ENCODE data around the gene DMXL2.
"Not testable (repeated sequence)": the region's sequence is repeated elsewhere in the genome, so short reads cannot be mapped to it uniquely, and the experiment has no call there.

DMXL2 gene

DNA sequence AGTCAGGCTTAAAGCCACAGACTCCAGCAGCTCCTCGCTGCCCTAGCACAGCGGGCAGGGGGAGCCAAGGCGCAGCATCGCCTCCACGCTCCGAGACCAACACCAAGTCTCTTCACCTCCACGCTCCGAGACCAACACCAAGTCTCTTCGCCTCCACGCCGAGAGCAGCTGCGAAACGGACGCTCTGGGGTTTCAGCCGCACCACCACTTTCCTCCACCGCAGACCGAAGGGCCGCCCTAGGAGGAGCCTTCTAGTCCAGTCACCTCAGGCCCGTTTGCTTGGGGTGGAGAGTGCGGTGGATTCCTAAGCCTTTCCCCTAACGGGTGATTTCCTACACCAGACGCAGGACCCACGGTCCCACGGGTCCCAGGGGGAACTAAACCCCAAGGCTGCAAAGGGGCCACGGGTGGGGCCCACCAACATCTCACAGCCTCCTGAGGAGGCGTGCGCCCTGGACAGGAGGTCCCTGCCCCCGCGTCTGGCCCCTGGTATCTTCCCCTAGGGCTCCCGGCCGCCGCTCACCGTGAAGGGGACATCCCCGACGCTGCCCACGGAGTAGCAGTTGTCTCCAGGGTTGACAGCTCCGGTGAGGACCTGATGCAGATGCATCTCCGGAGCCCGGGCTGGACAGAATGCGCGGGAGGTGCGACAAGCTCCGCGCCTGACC lies 501 bp downstream of the DMXL2 start:
- H3K36me3 ChIP-seq (ENCODE audit: insufficient read depth, low read length), result no peaks in the 10 kb centered on the region
- no peaks in the 10 kb centered on the region for H3K9me3 ChIP-seq (ENCODE audit: insufficient read depth, low read depth, low read length)
- H3K27me3 ChIP-seq (ENCODE audit: insufficient read depth, low read length), result peaks cover 20% of the 10 kb centered on the region
- H3K27ac ChIP-seq (ENCODE audit: low read depth, low read length), result peak overlapping the region; percentile 51; the same call in 1 of the 2 replicates
- whole genome bisulfite sequencing, result under 1% methylated on average over 44 of the region's 44 CpGs
- peaks cover 8% of the 10 kb centered on the region; the same call in 1 of the 2 replicates for H3K4me1 ChIP-seq (ENCODE audit: insufficient read depth, low read length)
- peak overlapping the region; percentile 73 for H3K4me3 ChIP-seq (ENCODE audit: low read length)
- H3K9ac ChIP-seq (ENCODE audit: low read depth, low read length), result peak overlapping the region; percentile 81

DNA sequence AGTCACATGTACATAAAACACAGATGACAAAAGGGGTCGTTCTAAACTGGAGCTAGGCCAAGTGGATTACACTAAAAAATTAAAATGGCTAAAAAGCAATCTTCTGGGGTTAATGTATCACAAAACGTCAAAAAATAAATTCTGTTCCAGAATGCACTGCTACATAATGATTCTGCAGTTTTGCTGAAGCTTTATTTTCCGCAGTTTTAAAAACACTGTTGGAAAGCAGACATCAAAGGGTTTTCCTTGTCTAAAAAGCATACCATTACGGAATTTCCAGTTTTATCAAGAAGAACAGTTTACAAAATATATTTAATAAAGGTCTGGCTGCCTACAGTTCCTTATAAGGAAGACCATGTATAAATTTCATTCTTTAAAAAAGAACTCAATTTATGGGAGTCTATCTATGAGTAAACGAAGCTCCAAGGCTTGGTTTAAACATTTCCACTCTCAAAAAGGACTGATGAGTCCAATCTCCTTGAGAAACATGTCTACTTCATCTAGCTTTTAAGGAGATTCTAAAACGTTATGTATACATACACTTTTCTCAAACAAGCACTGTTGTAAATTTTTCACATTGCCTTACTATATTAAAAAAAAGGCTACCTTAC lies 1.3 kb downstream of the DMXL2 start:
- no peak overlapping the region for H3K27ac ChIP-seq (ENCODE audit: low read depth, low read length)
- H3K36me3 ChIP-seq (ENCODE audit: insufficient read depth, low read length), result no peaks in the 10 kb centered on the region
- H3K9ac ChIP-seq (ENCODE audit: low read depth, low read length), result peak overlapping the region; percentile 81; the same call in 1 of the 2 replicates
- peak overlapping the region; percentile 73 for H3K4me3 ChIP-seq (ENCODE audit: low read length)
- 63% methylated on average over 5 of the region's 6 CpGs for WGBS
- peaks cover 8% of the 10 kb centered on the region; the same call in 1 of the 2 replicates for H3K4me1 ChIP-seq (ENCODE audit: insufficient read depth, low read length)
- H3K9me3 ChIP-seq (ENCODE audit: insufficient read depth, low read depth, low read length), result no peaks in the 10 kb centered on the region
- peaks cover 20% of the 10 kb centered on the region for H3K27me3 ChIP-seq (ENCODE audit: insufficient read depth, low read length)

DNA sequence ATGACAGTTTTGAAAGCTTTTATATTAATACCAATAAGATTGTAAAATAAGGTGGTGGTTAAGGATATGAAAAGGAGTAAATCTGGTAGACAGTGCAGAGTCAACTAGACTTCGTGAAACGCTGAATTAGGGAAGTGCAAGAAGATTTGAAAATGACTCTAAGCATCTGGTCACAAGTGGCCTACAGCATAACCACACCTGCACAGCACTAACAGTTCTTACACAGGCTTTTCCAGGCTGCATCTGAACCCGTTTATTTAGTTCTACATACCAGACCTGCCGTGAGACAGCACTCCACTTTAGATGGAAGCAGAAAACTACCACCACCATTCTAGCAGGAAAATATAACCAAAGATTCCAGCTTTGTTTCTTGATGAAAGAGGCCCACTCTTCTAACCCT lies 1.9 kb downstream of the DMXL2 start:
- H3K9me3 ChIP-seq (ENCODE audit: insufficient read depth, low read depth, low read length), result no peaks in the 10 kb centered on the region
- no peak overlapping the region for H3K9ac ChIP-seq (ENCODE audit: low read depth, low read length)
- H3K27me3 ChIP-seq (ENCODE audit: insufficient read depth, low read length), result peaks cover 20% of the 10 kb centered on the region
- peaks cover 8% of the 10 kb centered on the region; the same call in 1 of the 2 replicates for H3K4me1 ChIP-seq (ENCODE audit: insufficient read depth, low read length)
- WGBS, result 85% methylated on average over 4 of the region's 4 CpGs
- H3K27ac ChIP-seq (ENCODE audit: low read depth, low read length), result no peak overlapping the region
- H3K36me3 ChIP-seq (ENCODE audit: insufficient read depth, low read length), result no peaks in the 10 kb centered on the region
- no peak overlapping the region for H3K4me3 ChIP-seq (ENCODE audit: low read length)

DNA sequence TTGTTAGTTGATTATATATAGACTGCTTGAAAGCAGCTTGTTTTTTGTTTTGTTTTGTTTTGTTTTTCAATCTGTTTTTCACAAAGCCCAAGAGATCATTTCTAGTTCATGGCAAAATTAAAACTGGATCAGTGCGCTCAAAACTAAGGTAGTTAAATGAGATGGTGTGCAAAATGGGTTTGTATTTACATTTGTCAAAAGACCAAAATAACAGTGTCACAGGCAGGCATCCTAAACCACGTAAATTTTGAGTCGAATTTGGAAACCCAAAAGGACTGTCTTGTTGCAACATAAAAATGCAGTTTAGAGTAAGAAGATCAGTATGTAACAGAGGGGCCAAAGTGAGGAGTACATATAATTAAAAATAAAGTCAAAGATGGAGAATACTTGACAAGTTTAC lies 2.4 kb downstream of the DMXL2 start:
- Histone ChIP-seq H3K9ac (ENCODE audit: low read depth, low read length) (no peak overlapping the region), H3K27ac (ENCODE audit: low read depth, low read length) (no peak overlapping the region), H3K4me1 (ENCODE audit: insufficient read depth, low read length) (peaks cover 8% of the 10 kb centered on the region; the same call in 1 of the 2 replicates), H3K4me3 (ENCODE audit: low read length) (no peak overlapping the region), H3K27me3 (ENCODE audit: insufficient read depth, low read length) (peaks cover 20% of the 10 kb centered on the region), H3K9me3 (ENCODE audit: insufficient read depth, low read depth, low read length) (no peaks in the 10 kb centered on the region), H3K36me3 (ENCODE audit: insufficient read depth, low read length) (no peaks in the 10 kb centered on the region)
- 89% methylated on average over 3 of the region's 3 CpGs for WGBS

DNA sequence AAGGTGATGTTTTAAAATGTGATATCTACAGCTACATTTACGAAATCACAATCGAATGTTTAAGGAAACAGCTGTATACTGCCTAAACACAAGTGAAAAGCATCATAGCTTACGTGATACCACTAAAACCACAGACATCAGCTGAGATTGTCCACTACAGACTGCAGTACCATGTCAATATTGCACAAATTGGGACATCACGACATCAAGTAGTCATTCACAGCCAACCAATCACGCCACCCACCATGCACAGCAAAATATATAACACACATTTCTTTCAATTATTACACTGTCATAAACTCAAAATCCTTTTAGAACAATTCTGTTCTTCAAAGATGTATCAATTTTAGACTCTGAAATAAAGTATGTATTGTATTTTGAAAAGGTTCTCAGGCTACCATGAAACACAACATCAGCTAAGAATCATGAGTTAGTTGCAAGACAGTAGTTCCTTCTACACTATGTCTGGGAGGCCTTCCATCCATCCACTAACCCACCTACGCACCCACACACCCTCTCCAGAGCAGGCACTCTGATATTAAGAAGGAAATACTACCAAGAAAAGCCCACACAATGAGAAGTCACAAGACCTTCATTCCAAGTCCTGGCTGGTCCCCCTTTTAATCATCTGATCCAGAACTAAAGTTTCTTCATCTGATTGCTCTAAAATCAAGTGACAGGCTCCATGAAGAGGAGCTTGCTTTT lies 3.1 kb downstream of the DMXL2 start:
- H3K9me3 ChIP-seq (ENCODE audit: insufficient read depth, low read depth, low read length), result no peaks in the 10 kb centered on the region
- H3K36me3 ChIP-seq (ENCODE audit: insufficient read depth, low read length), result no peaks in the 10 kb centered on the region
- WGBS, result 92% methylated on average over 6 of the region's 6 CpGs
- H3K9ac ChIP-seq (ENCODE audit: low read depth, low read length), result no peak overlapping the region
- H3K27me3 ChIP-seq (ENCODE audit: insufficient read depth, low read length), result peaks cover 20% of the 10 kb centered on the region
- H3K27ac ChIP-seq (ENCODE audit: low read depth, low read length), result no peak overlapping the region
- no peak overlapping the region for H3K4me3 ChIP-seq (ENCODE audit: low read length)
- H3K4me1 ChIP-seq (ENCODE audit: insufficient read depth, low read length), result peaks cover 8% of the 10 kb centered on the region; the same call in 1 of the 2 replicates

DNA sequence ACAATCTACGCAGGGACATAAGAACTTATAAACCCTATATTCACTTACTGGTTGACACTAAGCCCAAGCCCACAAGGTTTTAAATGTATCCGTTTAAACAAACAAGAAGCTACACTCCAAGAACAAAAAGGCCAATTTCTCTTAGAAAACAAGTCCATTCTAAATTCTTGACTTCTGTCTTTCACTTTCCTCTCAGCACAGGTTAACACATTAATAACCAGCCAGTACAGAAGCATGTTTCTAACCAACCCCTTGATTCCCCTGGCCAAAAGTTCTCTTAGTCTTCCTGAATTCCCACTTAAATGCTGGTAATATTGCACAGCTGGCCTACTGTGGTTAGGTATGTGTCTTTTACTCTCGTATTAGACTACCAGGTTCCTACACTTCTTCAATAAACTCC lies 4.7 kb downstream of the DMXL2 start:
- peaks cover 8% of the 10 kb centered on the region; the same call in 1 of the 2 replicates for H3K9me3 ChIP-seq (ENCODE audit: insufficient read depth, low read depth, low read length)
- H3K27me3 ChIP-seq (ENCODE audit: insufficient read depth, low read length), result peaks cover 9% of the 10 kb centered on the region
- H3K4me1 ChIP-seq (ENCODE audit: insufficient read depth, low read length), result peaks cover 8% of the 10 kb centered on the region; the same call in 1 of the 2 replicates
- no peaks in the 10 kb centered on the region for H3K36me3 ChIP-seq (ENCODE audit: insufficient read depth, low read length)
- H3K27ac ChIP-seq (ENCODE audit: low read depth, low read length), result no peak overlapping the region
- 49% methylated on average over 2 of the region's 3 CpGs for WGBS
- no peak overlapping the region for H3K9ac ChIP-seq (ENCODE audit: low read depth, low read length)
- H3K4me3 ChIP-seq (ENCODE audit: low read length), result no peak overlapping the region

DNA sequence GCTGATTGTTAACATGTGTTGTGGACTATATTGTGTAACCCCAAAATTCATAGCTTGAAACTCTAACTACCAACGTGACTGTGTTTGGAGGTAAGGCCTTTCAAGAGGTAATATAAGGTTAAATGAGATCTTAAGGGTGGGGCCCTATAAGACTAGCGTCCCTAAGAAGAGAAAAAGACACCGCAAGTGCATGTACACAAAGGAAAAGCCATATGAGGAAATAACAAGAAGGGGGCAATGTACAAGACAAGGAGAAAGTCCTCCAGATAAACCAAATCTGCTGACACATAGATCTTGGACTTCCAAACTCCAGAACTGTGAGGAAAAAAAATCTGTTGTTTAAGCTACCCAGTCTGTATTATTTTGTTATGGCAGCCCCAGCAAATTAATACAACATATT lies 8.6 kb downstream of the DMXL2 start:
- Histone ChIP-seq H3K4me1 (ENCODE audit: insufficient read depth, low read length) (no peaks in the 10 kb centered on the region), H3K36me3 (ENCODE audit: insufficient read depth, low read length) (no peaks in the 10 kb centered on the region), H3K9ac (ENCODE audit: low read depth, low read length) (no peak overlapping the region), H3K9me3 (ENCODE audit: insufficient read depth, low read depth, low read length) (peaks cover 11% of the 10 kb centered on the region; the same call in 1 of the 2 replicates), H3K4me3 (ENCODE audit: low read length) (no peak overlapping the region), H3K27me3 (ENCODE audit: insufficient read depth, low read length) (no peaks in the 10 kb centered on the region), H3K27ac (ENCODE audit: low read depth, low read length) (no peak overlapping the region)
- WGBS, result 100% methylated on average over 3 of the region's 3 CpGs

DNA sequence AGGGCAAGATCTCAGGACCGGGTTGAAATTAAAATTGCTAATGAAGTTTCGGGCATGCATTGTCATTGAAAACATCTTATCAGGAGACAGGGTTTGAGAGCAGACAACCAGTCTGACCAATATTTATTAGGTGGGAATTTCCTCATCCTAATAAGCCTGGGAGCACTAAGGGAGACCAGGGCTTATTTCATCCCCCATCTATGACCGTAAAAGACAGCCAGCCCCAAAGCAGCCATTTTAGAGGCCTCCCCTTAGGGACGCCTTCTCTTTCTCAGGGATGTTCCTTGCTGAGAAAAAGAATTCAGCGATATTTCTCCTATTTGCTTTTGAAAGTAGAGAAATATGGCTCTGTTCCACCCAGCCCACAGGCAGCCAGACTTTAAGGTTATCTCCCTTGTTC lies 9.9 kb downstream of the DMXL2 start:
- H3K4me1 ChIP-seq (ENCODE audit: insufficient read depth, low read length); H3K27ac ChIP-seq (ENCODE audit: low read depth, low read length); H3K4me3 ChIP-seq (ENCODE audit: low read length); H3K36me3 ChIP-seq (ENCODE audit: insufficient read depth, low read length); H3K9ac ChIP-seq (ENCODE audit: low read depth, low read length); H3K27me3 ChIP-seq (ENCODE audit: insufficient read depth, low read length): not testable (repeated sequence)
- H3K9me3 ChIP-seq (ENCODE audit: insufficient read depth, low read depth, low read length), result peaks cover 11% of the 10 kb centered on the region; the same call in 1 of the 2 replicates
- WGBS, result 91% methylated on average over 5 of the region's 5 CpGs

DNA sequence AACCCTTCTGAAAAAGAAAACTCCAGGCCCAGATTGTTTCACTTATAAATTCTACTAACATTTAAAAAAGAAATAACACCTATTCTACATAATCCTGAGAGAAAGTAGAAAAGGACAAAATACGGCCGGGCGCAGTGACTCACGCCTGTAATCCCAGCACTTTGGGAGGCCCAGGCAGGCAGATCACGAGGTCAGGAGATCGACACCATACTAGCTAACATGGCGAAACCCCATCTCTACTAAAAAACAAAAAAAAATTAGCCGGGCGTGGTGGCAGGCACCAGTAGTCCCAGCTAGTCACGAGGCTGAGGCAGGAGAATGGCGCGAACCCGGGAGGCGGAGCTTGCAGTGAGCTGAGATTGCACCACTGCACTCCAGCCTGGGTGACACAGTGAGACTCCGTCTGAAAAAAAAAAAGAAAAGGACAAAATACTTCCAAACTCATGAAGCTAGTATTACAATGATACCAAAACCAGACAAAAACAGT lies 19.1 kb downstream of the DMXL2 start:
- not testable (repeated sequence) for H3K36me3 ChIP-seq (ENCODE audit: insufficient read depth, low read length); H3K4me3 ChIP-seq (ENCODE audit: low read length); H3K4me1 ChIP-seq (ENCODE audit: insufficient read depth, low read length); H3K27ac ChIP-seq (ENCODE audit: low read depth, low read length); H3K27me3 ChIP-seq (ENCODE audit: insufficient read depth, low read length); H3K9ac ChIP-seq (ENCODE audit: low read depth, low read length); H3K9me3 ChIP-seq (ENCODE audit: insufficient read depth, low read depth, low read length)
- WGBS, result 95% methylated on average over 15 of the region's 15 CpGs

DNA sequence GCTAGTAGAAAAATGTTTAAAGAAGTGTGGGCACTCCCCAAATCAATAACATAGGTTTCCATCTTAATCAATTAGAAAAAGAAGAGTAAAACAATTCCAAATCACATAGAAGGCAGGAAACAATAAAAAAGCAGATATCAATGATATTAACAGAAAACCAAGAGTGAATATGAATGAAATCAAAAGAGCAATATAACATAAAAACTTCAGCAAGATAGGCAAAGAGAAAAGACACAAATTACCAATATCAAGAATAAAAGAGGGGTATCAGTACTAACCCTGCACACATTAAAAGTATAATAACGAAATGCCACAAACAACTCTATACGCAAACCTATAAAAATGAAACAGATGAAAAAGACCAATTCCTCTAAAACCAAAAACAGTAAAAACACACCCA lies 19.6 kb downstream of the DMXL2 start:
- H3K9me3 ChIP-seq (ENCODE audit: insufficient read depth, low read depth, low read length), result no peaks in the 10 kb centered on the region
- H3K36me3 ChIP-seq (ENCODE audit: insufficient read depth, low read length), result no peaks in the 10 kb centered on the region
- 95% methylated on average over 2 of the region's 2 CpGs for WGBS
- H3K9ac ChIP-seq (ENCODE audit: low read depth, low read length), result no peak overlapping the region
- H3K27ac ChIP-seq (ENCODE audit: low read depth, low read length), result no peak overlapping the region
- no peaks in the 10 kb centered on the region for H3K4me1 ChIP-seq (ENCODE audit: insufficient read depth, low read length)
- H3K27me3 ChIP-seq (ENCODE audit: insufficient read depth, low read length), result no peaks in the 10 kb centered on the region
- no peak overlapping the region for H3K4me3 ChIP-seq (ENCODE audit: low read length)

DNA sequence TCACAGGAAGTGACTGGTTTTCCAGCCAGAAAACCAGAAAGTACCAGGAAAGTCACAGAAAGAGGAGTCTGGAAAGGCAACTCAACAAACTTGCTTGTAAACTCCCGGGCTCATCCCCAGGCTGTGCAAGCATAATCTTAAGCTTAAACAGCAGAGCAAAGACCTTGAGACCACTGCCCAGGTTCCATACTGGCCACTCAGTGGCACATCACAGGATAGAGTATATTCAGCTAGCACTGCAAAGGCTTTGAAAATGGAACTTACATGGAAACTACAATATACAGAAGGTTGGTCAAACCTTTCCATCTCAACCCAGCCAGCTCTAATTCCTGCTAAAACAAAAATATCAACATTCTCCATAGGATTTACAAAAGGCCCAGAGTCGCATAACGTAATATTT lies 20.1 kb downstream of the DMXL2 start:
- Histone ChIP-seq H3K4me1 (ENCODE audit: insufficient read depth, low read length) (no peaks in the 10 kb centered on the region), H3K27me3 (ENCODE audit: insufficient read depth, low read length) (no peaks in the 10 kb centered on the region), H3K9ac (ENCODE audit: low read depth, low read length) (no peak overlapping the region), H3K4me3 (ENCODE audit: low read length) (no peak overlapping the region), H3K36me3 (ENCODE audit: insufficient read depth, low read length) (no peaks in the 10 kb centered on the region), H3K27ac (ENCODE audit: low read depth, low read length) (no peak overlapping the region), H3K9me3 (ENCODE audit: insufficient read depth, low read depth, low read length) (no peaks in the 10 kb centered on the region)
- WGBS, result 64% methylated on average over 3 of the region's 3 CpGs

Measured in HUES64 (cell line).